Fibroblast of pulmonary artery (primary cell): Measurements from ENCODE around the gene SLC31A1.
"Not testable (repeated sequence)": the region's sequence is repeated elsewhere in the genome, so short reads cannot be mapped to it uniquely, and the experiment has no call there.

ENCODE experiments used
- DNase-seq: peaks from one replicate; pipeline ENCODE4 v3.0.0-alpha.2; 2010; ENCODE audit warnings: low read depth
- H3K4me3 ChIP-seq: replicated peaks from 2 replicates; pipeline ENCODE4 v1.5.1; 2011; ENCODE audit warnings: low read depth, mild to moderate bottlenecking, control low read depth, low read length, moderate library complexity
- TF ChIP-seq, protein P1 (sequence below): IDR thresholded peaks from 2 replicates; pipeline ENCODE4 v1.5.1; 2011; ENCODE audit warnings: mild to moderate bottlenecking, control low read depth, low read length, inconsistent platforms; ENCODE audit errors: missing control alignments

Gene SLC31A1

DNA sequence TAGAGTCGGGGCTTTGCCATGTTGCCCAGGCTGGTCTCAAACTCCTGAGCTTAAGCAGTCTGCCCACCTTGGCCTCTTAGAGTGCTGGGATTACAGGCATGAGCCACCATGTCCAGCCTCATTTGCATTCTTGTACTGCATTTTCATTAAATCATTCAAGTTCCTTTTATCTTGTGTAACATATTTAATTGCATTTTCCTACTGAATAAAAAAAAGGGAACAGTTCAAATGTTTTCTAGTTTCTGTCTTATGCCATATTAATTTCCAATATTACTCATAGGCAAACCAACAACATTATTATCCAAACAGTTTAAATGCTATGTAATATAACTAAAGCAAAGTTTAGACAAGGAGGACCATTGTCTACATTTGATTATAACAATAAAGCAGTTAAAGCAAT is 6.1 kb downstream of the SLC31A1 start:
- no peak for DNase-seq
- H3K4me3 ChIP-seq: no peak overlapping the region
- TF ChIP-seq, protein P1, sequence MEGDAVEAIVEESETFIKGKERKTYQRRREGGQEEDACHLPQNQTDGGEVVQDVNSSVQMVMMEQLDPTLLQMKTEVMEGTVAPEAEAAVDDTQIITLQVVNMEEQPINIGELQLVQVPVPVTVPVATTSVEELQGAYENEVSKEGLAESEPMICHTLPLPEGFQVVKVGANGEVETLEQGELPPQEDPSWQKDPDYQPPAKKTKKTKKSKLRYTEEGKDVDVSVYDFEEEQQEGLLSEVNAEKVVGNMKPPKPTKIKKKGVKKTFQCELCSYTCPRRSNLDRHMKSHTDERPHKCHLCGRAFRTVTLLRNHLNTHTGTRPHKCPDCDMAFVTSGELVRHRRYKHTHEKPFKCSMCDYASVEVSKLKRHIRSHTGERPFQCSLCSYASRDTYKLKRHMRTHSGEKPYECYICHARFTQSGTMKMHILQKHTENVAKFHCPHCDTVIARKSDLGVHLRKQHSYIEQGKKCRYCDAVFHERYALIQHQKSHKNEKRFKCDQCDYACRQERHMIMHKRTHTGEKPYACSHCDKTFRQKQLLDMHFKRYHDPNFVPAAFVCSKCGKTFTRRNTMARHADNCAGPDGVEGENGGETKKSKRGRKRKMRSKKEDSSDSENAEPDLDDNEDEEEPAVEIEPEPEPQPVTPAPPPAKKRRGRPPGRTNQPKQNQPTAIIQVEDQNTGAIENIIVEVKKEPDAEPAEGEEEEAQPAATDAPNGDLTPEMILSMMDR: no peak

DNA sequence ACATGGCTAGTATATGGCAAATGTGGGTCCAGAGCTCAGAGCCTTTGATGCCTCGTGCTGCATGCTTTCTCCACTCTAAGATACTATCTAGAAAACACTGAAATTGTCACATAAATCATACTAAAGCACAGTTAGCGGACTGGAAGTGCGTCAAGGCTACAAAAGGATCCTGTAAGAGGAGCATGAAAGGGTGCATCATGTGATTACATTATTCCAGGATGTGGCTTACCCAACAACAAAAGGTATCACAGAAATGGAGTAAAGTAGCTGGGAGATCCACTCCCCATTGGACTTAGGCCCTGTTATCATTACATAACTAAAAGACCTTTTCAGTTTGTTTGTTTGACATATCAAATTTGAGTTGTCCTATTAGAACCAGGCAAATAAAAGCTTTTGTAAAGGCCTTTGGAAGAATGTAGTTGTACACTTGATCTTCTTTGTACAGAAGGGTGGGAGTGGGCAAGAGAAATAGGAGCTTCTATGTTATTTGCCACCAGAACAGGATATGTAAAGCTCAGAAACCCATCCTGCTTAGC is 6.9 kb downstream of the SLC31A1 start:
- TF ChIP-seq, protein P1: no peak
- no peak overlapping the region for H3K4me3 ChIP-seq
- DNase-seq: no peak

DNA sequence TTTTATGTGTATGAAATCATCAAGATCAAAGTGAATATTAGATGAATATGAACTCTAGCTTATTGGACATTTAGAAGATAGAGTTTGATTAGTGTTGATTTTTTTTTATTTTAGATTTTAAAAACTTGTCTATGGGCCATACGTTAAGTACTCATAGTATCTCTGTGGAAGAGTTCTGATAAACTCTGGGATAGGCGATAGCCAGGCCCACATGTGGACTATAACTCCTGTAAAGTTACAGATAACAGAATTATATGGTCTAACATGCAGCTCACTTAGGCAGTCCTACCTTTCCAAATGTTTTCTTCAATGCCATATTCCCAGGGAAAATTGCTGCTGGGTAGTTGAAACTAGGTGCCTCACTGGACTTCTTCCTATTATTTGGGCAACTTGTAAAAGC is 10.4 kb downstream of the SLC31A1 start:
- H3K4me3 ChIP-seq: no peak overlapping the region
- no peak for DNase-seq
- TF ChIP-seq, protein P1: no peak

DNA sequence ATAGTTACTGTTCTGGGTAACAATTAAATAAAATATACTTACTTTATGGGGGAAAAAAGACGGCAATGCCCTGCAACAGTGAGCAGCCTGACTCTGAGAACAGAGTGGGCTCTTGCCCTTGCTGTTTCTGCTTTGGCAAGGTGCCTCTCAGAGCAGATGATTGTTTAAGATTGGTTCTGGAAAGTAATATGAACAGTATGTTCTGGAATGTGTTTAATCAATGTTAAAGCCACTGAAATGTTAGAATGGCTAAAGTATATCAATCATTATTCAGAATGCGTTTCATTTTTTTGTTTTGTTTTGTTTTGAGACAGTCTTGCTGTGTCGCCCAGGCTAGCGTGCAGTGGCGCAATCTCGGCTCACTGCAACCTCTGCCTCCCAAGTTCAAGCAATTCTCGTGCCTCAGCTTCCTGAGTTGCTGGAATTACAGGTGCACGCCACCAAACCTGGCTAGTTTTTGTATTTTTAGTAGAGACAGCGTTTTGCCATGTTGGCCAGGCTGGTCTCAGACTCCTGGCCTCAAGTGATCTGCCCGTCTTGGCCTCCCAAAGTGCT is 14.4 kb downstream of the SLC31A1 start:
- DNase-seq, H3K4me3 ChIP-seq: not testable (repeated sequence)

DNA sequence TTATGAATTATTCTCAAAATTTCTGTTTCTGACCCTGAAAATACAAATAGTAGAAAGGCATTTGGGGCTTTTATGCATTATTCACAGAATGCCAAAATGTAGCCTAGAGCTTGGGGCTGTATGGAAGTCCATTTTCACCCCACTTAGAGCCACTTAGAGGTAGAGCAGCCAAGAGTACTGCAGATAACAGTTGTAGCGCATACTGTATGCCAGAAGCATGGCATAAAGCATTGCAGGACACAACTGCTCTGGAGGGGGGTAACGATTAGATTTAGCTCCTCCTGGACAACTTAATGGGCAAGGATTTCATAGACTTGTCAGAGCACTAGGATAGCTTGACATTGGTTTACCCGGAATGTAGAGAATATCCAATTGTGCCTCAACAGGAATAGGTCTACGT is 15.7 kb downstream of the SLC31A1 start:
- TF ChIP-seq, protein P1: no peak
- no peak for DNase-seq
- H3K4me3 ChIP-seq: no peak overlapping the region

DNA sequence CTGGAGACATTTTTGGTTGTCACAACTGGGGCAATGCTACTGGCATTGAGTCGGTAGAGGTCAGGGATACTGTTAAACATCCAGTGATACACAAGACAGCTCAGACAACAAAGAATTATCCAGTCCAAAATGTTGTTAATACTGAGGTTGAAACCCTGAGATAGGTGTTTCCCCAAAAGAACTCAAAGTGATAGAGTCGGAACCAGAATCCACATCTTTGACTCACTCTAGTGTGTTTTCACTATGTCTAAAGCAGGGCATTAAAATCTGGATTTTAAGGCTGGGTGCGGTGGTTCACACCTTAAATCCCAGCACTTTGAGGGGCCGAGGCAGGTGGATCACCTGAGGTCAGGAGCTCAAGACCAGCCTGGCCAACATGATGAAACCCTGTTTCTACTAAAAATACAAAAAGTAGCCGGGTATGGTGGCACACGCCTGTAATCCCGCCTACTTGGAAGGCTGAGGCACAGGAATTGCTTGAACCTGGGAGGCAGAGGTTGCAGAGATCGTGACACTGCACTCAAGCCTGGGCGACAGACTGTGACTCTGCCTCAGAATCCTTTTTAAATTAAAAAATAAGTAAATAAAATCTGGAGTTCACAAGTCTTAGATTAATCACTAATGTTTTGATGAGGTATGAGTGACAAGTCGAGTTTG is 17.0 kb downstream of the SLC31A1 start:
- no peak for DNase-seq
- TF ChIP-seq, protein P1: no peak
- no peak overlapping the region for H3K4me3 ChIP-seq

DNA sequence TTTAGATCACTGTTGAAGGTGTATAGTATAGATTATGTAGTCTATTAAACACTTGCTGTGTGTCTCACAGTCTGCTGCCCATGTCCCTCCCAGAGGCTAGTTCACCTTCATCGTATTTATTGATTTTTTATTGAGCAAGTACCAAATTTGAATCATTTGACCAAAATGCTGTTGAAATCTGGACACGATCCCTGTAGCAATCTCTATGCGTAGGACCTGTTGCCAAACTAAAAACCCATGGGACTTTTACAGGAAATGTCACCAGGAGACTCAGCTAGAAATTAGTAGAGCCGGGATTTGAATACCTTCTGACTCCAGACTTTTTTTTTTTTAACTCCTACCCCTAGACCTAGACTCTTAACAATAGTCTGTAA is 17.5 kb downstream of the SLC31A1 start:
- DNase-seq: peak; percentile 20
- TF ChIP-seq, protein P1: no peak

More for the DNA sequence above, 17.5 kb downstream of the SLC31A1 start:
- no peak overlapping the region for H3K4me3 ChIP-seq
